WTC11 (cell line): ENCODE data around the gene CLIP2.

Experiments used
- ATF6 ChIP-seq: sonication (generic); formaldehyde crosslinking; IDR thresholded peaks from 2 replicates; pipeline ENCODE4 v1.8.1; 2023; ENCODE audit warnings: mild to moderate bottlenecking, missing genetic modification reagents
- CDX4 ChIP-seq: fragments of 250-450 bp; sonication (Bioruptor Pico); IDR thresholded peaks from 2 replicates; pipeline ENCODE4 v1.9.0; 2021; ENCODE audit warnings: moderate library complexity, mild to moderate bottlenecking, inconsistent platforms, borderline replicate concordance
- CTCF ChIP-seq: fragments of 200-600 bp; IDR thresholded peaks from 2 replicates; pipeline ENCODE4 v1.8.0; 2022; ENCODE audit warnings: antibody characterized with exemption
- ESRRA ChIP-seq: sonication (generic); formaldehyde crosslinking; IDR thresholded peaks from 2 replicates; pipeline ENCODE4 v1.8.1; 2022; ENCODE audit warnings: mild to moderate bottlenecking, missing genetic modification reagents, borderline replicate concordance
- FOXK1 ChIP-seq: sonication (generic); formaldehyde crosslinking; IDR thresholded peaks from 2 replicates; pipeline ENCODE4 v1.8.0; 2022; ENCODE audit warnings: mild to moderate bottlenecking, moderate library complexity, missing genetic modification reagents
- FOXP1 ChIP-seq: sonication (generic); formaldehyde crosslinking; IDR thresholded peaks from 2 replicates; pipeline ENCODE4 v1.8.0; 2022; ENCODE audit warnings: missing genetic modification reagents, mild to moderate bottlenecking, moderate library complexity, borderline replicate concordance
- JUN ChIP-seq: sonication (generic); formaldehyde crosslinking; IDR thresholded peaks from 2 replicates; pipeline ENCODE4 v1.8.0; 2023; ENCODE audit warnings: mild to moderate bottlenecking, missing genetic modification reagents
- SMAD4 ChIP-seq: sonication (generic); formaldehyde crosslinking; IDR thresholded peaks from 2 replicates; pipeline ENCODE4 v1.8.0; 2022; ENCODE audit warnings: mild to moderate bottlenecking, missing genetic modification reagents
- SP1 ChIP-seq: sonication (generic); formaldehyde crosslinking; conservative IDR thresholded peaks from 2 replicates; pipeline ENCODE4 v1.8.1; 2022; ENCODE audit warnings: missing genetic modification reagents
- ZBTB21 ChIP-seq: sonication (generic); formaldehyde crosslinking; IDR thresholded peaks from 2 replicates; pipeline ENCODE4 v1.8.1; 2023; ENCODE audit warnings: mild to moderate bottlenecking, missing genetic modification reagents, borderline replicate concordance
- ZNF121 ChIP-seq: sonication (generic); formaldehyde crosslinking; IDR thresholded peaks from 2 replicates; pipeline ENCODE4 v1.8.0; 2023; ENCODE audit warnings: missing genetic modification reagents
- TF ChIP-seq, protein P1 (sequence below): sonication (generic); formaldehyde crosslinking; IDR thresholded peaks from 2 replicates; pipeline ENCODE4 v1.8.0; 2022; ENCODE audit warnings: mild to moderate bottlenecking, missing genetic modification reagents
- TF ChIP-seq, protein P2 (sequence below): sonication (generic); formaldehyde crosslinking; IDR thresholded peaks from 2 replicates; pipeline ENCODE4 v1.8.1; 2023; ENCODE audit warnings: mild to moderate bottlenecking, missing genetic modification reagents
- TF ChIP-seq, protein P3 (sequence below): fragments of 250-450 bp; sonication (Bioruptor Pico); IDR thresholded peaks from 2 replicates; pipeline ENCODE4 v2.1.2; 2022; ENCODE audit warnings: mild to moderate bottlenecking, moderate library complexity

DNA sequence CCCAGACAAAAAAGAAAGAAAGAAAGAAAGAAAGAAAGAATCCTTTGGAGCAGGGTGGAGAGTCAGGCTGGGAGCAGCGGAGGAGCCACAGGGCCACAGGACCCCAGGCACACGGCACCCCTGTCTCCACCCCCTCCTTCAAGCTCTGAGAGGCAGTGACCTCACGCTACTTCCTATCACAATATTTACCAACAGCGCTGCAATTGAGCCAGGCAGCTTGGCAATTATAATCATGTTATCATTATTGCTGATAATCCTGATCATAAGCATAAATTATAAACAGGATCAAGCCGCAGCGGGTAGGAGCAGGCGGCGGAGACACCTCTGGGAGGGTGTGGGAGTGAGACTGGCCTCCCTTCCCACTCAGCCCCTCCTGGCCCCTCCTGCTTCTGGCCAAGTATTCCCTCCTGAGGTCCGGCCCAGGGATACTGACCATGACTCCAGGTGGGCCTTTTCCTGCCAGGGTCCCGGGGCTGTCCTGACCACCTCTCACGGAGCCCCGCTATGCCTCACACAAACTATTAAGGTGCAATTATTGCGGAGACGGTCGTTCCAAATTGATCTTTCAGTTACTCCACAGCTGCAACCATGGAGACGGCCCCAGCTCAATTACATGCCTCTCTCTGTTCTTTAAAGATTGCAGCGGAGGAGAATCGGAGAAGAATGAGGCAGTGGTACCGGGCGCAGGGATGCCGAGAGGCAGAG lies 154.5 kb downstream of the CLIP2 start:
- no peak for TF ChIP-seq ATF6 (CRISPR knock-in tag)
- no peak for TF ChIP-seq SMAD4 (CRISPR knock-in tag)
- TF ChIP-seq SP1 (CRISPR knock-in tag), result no peak
- TF ChIP-seq CTCF, result no peak
- TF ChIP-seq, protein P1, sequence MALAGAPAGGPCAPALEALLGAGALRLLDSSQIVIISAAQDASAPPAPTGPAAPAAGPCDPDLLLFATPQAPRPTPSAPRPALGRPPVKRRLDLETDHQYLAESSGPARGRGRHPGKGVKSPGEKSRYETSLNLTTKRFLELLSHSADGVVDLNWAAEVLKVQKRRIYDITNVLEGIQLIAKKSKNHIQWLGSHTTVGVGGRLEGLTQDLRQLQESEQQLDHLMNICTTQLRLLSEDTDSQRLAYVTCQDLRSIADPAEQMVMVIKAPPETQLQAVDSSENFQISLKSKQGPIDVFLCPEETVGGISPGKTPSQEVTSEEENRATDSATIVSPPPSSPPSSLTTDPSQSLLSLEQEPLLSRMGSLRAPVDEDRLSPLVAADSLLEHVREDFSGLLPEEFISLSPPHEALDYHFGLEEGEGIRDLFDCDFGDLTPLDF, result no peak
- TF ChIP-seq ZNF121, result no peak
- TF ChIP-seq, protein P2, sequence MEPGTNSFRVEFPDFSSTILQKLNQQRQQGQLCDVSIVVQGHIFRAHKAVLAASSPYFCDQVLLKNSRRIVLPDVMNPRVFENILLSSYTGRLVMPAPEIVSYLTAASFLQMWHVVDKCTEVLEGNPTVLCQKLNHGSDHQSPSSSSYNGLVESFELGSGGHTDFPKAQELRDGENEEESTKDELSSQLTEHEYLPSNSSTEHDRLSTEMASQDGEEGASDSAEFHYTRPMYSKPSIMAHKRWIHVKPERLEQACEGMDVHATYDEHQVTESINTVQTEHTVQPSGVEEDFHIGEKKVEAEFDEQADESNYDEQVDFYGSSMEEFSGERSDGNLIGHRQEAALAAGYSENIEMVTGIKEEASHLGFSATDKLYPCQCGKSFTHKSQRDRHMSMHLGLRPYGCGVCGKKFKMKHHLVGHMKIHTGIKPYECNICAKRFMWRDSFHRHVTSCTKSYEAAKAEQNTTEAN (CRISPR knock-in tag), result no peak
- TF ChIP-seq, protein P3, sequence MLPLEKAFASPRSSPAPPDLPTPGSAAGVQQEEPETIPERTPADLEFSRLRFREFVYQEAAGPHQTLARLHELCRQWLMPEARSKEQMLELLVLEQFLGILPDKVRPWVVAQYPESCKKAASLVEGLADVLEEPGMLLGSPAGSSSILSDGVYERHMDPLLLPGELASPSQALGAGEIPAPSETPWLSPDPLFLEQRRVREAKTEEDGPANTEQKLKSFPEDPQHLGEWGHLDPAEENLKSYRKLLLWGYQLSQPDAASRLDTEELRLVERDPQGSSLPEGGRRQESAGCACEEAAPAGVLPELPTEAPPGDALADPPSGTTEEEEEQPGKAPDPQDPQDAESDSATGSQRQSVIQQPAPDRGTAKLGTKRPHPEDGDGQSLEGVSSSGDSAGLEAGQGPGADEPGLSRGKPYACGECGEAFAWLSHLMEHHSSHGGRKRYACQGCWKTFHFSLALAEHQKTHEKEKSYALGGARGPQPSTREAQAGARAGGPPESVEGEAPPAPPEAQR (CRISPR knock-in tag), result no peak
- TF ChIP-seq JUN, result no peak
- TF ChIP-seq ESRRA (CRISPR knock-in tag), result no peak
- TF ChIP-seq ZBTB21 (CRISPR knock-in tag), result no peak
- no peak for TF ChIP-seq FOXP1 (CRISPR knock-in tag)
- no peak for TF ChIP-seq CDX4 (CRISPR knock-in tag)
- TF ChIP-seq FOXK1 (CRISPR knock-in tag), result no peak
